ENCODE data around the gene SLC7A1.

Gene SLC7A1

GRCh38 chr13:29527916-29528315 lies 67.6 kb downstream of the SLC7A1 start:
- TF ChIP-seq CTCF (IDR thresholded peaks at IDR 0.05; ENCODE audit: low read depth, low read length) (no peak), MAX (IDR thresholded peaks at IDR 0.05; ENCODE audit: low read depth, low read length) (no peak), POLR2A (IDR thresholded peaks at IDR 0.05; ENCODE audit: extremely low read depth, insufficient read length) (no peak), MYC (IDR thresholded peaks at IDR 0.05; ENCODE audit: low read depth, low read length) (no peak)
- H3K4me3 ChIP-seq (ENCODE audit: low read depth, low read length): no peak overlapping the region
- DNase-seq (ENCODE audit: low read depth): no peak

GRCh38 chr13:29527511-29527910 lies 68.0 kb downstream of the SLC7A1 start:
- DNase-seq (ENCODE audit: low read depth): no peak
- TF ChIP-seq MYC (IDR thresholded peaks at IDR 0.05; ENCODE audit: low read depth, low read length) (no peak), MAX (IDR thresholded peaks at IDR 0.05; ENCODE audit: low read depth, low read length) (no peak), CTCF (IDR thresholded peaks at IDR 0.05; ENCODE audit: low read depth, low read length) (no peak)
- H3K4me3 ChIP-seq (ENCODE audit: low read depth, low read length): no peak overlapping the region

- H3K4me3 ChIP-seq (ENCODE audit: low read depth, low read length): no peak overlapping the region
- TF ChIP-seq MAX (IDR thresholded peaks at IDR 0.05; ENCODE audit: low read depth, low read length): no peak
- TF ChIP-seq CTCF (IDR thresholded peaks at IDR 0.05; ENCODE audit: low read depth, low read length): no peak
- no peak for TF ChIP-seq POLR2A (IDR thresholded peaks at IDR 0.05; ENCODE audit: extremely low read depth, insufficient read length)
- no peak for TF ChIP-seq MYC (IDR thresholded peaks at IDR 0.05; ENCODE audit: low read depth, low read length)
- no peak for DNase-seq (ENCODE audit: low read depth)
Observed at GRCh38 chr13:29526741-29527140, 68.7 kb downstream of the SLC7A1 start.

- TF ChIP-seq MYC (IDR thresholded peaks at IDR 0.05; ENCODE audit: low read depth, low read length) (no peak), CTCF (IDR thresholded peaks at IDR 0.05; ENCODE audit: low read depth, low read length) (no peak), MAX (IDR thresholded peaks at IDR 0.05; ENCODE audit: low read depth, low read length) (no peak), POLR2A (IDR thresholded peaks at IDR 0.05; ENCODE audit: extremely low read depth, insufficient read length) (no peak)
- DNase-seq (ENCODE audit: low read depth): no peak
- no peak overlapping the region for H3K4me3 ChIP-seq (ENCODE audit: low read depth, low read length)
Observed at GRCh38 chr13:29525757-29526156, 69.7 kb downstream of the SLC7A1 start.

GRCh38 chr13:29524641-29525040 lies 70.8 kb downstream of the SLC7A1 start:
- TF ChIP-seq CTCF (IDR thresholded peaks at IDR 0.05; ENCODE audit: low read depth, low read length): no peak
- TF ChIP-seq MAX (IDR thresholded peaks at IDR 0.05; ENCODE audit: low read depth, low read length): no peak
- no peak for TF ChIP-seq MYC (IDR thresholded peaks at IDR 0.05; ENCODE audit: low read depth, low read length)
- TF ChIP-seq POLR2A (IDR thresholded peaks at IDR 0.05; ENCODE audit: extremely low read depth, insufficient read length): no peak
- H3K4me3 ChIP-seq (ENCODE audit: low read depth, low read length): no peak overlapping the region
- no peak for DNase-seq (ENCODE audit: low read depth)

GRCh38 chr13:29524176-29524575 lies 71.3 kb downstream of the SLC7A1 start:
- H3K4me3 ChIP-seq (ENCODE audit: low read depth, low read length): no peak overlapping the region
- DNase-seq (ENCODE audit: low read depth): no peak
- TF ChIP-seq CTCF (IDR thresholded peaks at IDR 0.05; ENCODE audit: low read depth, low read length) (no peak), MYC (IDR thresholded peaks at IDR 0.05; ENCODE audit: low read depth, low read length) (no peak), MAX (IDR thresholded peaks at IDR 0.05; ENCODE audit: low read depth, low read length) (no peak), POLR2A (IDR thresholded peaks at IDR 0.05; ENCODE audit: extremely low read depth, insufficient read length) (no peak)

Data from NB4 (cell line).